Measurements from ENCODE around the gene ZNF865.
A peak's percentile ranks its signal among the peaks of the same experiment; 100 is the strongest.

Gene ZNF865

DNA sequence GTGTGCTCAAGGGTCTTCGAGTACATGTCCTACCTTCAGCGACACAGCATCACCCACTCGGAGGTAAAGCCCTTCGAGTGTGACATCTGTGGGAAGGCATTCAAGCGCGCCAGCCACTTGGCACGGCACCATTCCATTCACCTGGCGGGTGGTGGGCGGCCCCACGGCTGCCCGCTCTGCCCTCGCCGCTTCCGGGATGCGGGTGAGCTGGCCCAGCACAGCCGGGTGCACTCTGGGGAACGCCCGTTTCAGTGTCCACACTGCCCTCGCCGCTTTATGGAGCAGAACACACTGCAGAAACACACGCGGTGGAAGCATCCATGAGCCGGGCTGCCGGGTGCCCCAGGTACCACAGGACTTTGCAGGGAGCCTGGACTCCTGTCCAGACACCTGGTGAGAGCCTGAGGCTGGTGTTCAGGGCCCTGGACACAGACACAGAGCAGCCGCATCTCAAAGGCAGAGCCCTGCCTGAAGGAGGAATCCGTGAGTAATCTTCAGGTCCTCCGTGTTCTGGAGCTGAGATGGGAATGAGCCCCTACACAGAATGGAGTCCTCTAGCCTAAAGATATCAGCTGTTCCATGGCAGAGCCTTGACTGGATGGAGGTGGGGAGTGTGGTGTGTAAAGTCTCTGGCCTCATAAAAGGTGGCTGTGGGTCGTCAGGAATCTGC is 39.5 kb downstream of the ZNF865 start:
- no peak for DNase-seq (ENCODE audit: low spot score)

DNA sequence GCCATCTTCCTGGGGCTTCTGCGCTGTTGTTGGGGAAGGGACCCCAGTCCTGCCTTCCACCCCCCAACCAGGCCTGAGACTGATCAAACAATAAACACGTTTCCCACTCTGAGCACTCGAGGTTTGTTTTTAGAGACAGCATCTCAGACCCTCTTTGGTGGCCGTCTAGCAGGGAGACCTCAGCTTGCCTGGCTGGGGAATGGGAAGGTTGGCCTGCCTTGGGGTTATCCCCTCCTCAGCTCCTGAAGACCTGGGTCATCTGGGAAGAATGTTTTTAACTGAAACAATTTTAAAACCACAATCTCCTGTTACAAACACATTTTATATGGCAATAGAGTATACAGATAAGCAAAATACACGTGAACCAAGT is 40.0 kb downstream of the ZNF865 start:
- DNase-seq (ENCODE audit: low spot score): no peak

DNA sequence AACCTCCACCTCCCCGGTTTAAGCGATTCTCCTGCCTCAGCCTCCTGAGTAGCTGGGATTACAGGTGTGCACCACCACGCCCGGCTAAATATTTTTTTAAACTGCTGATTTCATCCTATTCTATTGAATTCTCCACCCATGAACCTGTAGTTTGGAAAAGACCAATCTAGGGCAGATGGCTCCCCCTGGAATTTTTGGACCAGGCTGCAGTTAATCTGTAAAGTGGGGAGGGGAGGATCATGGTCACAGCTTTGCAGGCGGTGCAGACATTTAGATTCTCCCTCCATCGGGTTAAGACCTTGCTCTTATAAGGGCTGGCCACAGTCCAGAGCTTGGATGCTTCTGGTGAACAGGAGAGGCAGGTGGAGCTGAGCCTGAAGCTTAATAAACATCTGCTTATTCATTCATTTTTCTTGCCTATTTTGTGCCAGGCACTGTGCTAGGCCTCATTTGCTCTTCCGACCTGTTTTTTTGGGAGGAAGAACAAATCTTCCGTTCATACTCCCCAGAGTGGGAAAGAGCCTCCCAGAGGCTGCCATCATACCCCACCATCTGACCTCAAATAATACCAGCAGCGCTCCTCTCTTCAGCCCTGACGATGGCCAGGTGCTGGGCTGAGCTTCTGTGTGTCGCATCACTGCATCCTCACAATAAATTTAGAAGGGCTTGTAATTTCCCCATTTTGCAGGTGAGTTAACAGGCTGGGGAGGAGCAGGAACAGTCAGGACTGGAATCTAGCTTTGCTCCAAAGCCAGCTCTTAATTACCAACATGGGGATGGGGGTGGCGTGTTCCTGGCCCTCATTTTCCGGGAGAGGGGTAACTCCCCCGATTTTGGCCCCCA is 41.7 kb downstream of the ZNF865 start:
- DNase-seq (ENCODE audit: low spot score): no peak

DNA sequence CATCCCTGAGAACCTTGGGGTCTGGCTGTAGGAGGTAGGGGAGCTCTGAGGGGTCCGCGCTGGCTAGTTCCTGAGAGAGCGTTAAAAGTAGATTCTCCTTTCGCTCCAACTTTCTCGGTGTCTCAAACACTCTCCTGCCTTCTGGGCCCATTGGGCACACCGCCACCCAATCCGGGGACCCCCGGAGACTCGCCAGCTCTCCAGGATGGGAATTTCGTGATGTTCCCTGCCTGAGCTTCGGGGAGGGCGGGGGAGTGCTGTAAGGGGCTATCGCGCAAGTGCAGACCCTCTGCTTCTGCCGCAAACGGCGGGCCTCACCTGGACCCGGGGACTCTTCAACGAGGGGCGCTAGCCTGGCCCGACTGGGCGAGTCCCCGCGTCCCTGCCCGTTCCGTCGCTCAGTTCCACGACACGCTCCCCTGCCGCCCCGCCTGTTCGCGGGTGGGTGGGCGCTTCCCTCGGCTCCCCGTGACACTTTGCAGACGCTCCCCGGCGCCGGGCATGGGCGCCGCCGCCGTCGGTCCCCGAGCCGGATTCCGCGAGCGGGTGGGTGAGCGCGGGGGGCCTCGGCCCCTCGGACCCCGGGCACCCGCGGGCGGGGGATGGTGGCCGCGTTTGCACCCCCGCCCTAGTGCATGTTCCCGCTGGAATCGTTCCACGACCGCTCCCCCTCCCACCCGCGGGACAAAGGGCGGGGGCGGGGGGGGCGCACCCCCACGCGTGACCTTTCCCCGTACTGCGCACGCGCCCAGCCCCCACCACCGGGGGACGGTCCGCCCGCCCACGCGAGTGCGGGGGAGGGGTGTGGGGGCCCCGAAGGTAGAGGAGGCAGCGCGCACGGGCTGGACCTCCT is 42.5 kb downstream of the ZNF865 start, which contains the start of gene CCDC106:
CCDC106 (plus strand) TSS at position 481 of the 853 bp plus-strand sequence. CDS start 835 bp downstream, outside the sequence.
- peak; percentile 67 for DNase-seq (ENCODE audit: low spot score)

DNA sequence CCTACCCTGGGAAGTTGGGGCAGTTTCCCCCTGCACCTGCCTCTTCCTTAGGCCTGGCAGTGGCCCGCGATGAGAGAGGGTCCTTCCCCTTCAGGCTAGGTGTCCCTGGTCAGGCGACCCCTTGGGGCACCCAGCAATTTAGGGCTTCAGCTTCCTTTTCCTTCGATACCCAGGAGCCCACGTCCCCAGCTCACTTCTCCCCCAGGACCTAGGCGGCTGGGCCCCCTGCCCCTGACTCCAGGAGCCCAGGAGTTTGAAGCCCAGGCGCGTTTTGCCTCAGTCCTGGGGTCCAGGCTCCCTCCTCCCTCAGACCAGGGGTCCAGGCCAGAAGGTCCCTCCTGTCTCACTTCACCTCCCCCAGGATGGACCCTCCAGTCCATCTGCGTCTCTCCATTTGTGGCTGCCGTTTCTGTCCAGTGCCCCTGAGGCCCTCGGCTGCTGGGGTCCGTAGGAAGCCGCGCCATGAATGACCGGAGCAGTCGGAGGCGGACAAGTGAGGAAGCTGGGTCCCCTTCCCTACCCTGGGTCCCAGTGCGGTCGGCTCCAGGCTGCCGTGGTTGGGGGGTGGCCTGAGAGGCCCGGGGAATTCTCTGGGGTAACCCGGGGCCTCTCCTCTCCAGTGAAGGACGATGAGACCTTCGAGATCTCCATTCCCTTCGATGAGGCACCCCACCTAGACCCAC is 43.3 kb downstream of the ZNF865 start:
- DNase-seq (ENCODE audit: low spot score): no peak

DNA sequence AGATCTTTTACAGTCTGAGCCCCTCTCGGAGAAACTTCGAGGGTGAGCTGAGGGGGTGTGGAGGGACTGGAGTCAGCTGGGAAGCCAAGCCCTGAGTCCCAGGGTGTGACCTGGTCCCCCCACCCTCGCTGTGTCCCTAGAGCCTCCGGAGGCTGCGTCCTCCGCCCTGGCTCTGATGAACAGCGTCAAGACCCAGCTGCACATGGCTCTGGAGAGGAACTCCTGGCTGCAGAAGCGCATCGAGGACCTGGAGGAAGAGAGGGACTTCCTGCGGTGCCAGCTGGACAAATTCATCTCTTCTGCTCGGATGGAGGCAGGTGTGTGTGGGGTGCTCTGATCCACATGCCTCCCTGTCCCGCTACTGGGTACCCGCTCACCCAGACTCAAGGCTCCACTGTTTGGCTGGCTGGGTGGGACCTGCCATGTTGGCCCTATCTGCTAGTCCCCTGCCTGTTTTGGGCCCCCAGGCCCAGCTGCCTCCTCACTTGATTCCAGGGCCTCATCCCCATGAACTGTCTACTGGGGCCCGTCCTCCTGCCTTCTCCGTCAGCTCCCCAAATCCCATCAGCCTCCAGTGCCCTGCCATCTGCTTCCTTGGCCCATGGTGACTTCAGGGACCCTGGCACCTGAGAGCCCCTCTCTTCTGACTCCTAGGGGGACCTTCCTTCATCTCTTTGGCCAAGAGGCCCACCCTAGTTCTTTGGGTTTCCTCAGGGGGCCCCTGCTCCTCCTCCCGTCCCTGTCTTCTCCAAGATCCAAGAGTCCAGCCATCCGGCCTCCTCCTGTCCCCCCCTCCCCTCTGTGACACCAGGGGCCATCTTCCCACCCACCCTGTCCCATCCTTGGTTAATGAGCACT is 44.0 kb downstream of the ZNF865 start:
- DNase-seq (ENCODE audit: low spot score): no peak

DNA sequence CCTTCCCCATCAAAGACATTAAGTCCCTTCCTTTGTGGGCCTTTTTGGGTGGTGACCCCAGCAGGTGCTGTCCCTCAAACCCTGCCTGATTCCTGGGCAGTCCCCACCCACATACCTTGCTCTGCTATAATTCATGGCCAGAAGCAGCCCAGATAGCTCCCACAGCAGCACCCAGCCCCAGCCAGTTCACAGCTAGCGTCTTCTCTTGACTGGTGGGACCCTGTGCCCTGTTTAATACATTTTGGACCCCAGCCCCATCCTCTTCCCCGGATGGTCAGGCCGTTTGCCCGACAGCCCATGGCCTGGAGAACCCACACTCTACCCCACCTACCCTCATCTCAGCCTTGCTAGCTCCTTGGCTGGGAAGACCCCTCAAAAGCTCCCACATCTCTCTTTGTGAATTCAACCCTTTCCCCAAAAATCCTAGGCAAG is 44.7 kb downstream of the ZNF865 start:
- DNase-seq (ENCODE audit: low spot score): no peak

DNA sequence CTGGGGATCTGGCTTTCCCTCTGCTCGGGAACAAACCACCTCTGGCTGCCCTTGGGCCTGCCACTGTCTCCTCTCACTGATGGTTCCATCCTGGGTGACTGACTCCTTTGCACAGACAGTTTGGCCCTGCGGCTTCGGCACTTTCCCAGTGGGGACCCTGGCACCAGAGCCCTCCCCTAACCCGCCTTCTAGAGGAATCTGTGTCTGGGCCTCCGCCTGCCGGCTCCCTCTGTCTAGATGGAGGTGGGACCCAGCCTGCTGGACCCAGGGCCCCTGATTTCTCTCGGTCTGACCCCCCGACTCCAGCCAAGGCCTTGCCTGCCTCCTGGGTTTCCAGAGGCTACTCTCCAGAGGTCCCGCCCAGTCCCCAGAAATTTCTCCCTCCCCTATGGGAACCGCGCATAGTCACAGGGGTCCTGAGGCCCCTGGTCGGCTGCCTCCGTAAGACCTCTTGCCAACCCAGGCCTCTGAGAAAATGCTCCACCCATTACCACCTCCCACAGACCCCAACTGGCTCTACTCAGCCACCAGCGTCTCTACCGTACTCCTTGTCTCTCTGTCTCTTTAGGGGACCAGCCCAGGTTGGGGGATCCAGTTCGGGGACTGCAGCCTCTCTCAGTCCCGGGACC is 45.3 kb downstream of the ZNF865 start:
- no peak for DNase-seq (ENCODE audit: low spot score)

DNA sequence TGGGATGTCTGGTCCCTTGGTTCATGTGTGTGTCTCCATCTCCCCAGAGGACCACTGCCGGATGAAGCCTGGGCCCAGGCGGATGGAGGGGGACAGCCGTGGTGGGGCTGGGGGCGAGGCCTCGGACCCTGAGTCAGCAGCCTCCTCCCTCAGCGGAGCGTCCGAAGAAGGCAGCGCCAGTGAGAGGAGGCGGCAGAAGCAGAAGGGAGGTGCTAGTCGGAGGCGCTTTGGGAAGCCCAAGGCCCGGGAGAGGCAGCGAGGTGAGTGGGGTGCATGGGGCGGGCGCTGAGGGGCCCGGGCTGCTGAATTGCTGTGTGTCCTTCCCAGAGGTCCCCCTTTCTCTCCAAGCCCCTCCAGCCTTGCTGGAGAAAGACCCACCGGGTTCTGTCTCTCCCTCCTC is 45.8 kb downstream of the ZNF865 start:
- DNase-seq (ENCODE audit: low spot score): no peak

DNA sequence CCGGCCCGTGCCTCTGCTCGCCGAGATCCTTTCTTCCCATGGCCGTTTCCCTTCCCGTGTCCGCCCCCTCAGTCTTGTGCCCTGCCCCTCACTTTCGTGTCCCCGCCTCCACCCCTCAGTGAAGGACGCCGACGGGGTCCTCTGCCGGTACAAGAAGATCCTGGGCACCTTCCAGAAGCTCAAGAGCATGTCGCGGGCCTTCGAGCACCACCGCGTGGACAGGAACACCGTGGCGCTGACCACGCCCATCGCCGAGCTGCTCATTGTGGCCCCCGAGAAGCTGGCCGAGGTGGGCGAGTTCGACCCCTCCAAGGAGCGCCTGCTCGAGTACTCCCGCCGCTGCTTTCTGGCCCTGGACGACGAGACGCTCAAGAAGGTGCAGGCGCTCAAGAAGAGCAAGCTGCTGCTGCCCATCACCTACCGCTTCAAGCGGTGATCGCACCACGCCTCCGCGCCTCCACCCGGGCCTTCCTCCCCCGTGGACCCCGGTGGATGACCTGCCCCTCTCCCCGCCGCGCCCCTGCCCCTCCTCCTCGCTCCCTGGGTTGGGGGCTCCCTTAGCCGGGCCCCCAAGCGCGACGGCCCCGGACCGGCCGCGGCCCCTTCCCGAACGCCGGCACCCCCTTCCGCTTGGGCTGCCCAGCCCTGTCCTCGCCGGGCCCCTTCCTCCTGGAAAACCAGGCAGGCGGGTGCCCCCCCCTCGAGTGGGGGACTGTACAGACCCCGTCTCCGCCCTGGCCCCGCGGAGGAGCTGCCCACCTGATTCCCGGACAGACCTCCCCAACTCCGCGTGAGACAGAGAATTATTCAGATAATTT is 47.1 kb downstream of the ZNF865 start:
- no peak for DNase-seq (ENCODE audit: low spot score)

DNA sequence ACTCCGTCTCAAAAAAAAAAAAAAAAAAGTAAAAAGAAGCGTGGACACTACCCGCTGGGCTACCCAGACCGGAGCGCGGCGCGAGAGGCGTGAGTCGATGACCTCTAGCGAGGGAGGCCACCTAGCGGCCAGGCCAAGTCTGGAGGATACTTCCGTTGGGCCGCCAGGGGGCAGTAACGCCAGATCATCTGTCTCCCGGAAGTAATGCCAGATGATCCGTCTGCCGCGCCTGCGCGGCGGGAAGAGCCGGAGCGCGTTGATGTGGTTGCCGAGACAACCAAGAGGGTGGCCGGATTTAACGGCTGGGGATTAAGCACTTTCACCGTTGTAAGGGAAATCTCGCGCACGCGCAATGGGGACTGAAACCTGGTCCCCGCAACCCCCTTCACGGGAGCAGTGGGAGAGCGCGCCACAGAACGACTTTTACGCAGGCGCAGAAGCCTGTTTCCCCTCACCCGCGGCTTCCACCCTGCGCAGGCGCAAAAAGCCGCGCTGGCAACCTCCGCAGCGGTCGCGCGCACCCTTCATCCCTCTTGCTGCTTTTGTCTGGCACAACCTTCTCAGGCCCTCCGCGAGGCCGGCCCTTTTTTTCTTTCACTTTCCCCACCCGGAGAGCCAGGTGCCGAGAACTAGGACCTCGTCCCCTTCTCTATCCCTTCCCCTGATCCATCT is 48.3 kb downstream of the ZNF865 start:
- peak; percentile 98 for DNase-seq (ENCODE audit: low spot score)

DNA sequence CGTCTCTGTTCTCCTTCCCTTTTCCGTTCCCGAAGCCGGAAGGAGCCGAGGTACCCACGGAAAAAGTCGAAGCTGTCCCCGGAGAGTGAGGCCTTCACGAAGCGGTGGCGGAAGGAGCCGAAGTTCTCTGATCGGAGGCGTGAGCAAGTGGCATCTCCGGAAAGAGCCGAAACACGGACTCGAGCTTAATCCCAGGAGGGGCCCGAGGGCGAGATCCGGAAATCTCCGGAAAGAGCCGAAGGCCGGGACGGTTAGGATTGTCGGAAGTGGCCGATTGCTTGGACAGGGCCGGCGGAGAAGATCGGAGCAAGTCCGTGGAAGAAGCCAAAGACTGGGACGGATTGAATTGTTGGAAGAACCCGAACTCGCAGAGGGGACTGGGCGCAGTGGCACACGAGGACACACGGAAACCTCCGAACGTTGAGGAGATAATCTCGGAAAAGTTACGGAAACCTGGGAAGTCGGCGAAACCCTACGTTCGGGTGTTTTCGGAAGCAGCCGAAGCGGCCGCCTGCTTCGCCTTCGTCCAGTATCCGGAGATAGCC is 48.9 kb downstream of the ZNF865 start:
- peak; percentile 94 for DNase-seq (ENCODE audit: low spot score)

DNA sequence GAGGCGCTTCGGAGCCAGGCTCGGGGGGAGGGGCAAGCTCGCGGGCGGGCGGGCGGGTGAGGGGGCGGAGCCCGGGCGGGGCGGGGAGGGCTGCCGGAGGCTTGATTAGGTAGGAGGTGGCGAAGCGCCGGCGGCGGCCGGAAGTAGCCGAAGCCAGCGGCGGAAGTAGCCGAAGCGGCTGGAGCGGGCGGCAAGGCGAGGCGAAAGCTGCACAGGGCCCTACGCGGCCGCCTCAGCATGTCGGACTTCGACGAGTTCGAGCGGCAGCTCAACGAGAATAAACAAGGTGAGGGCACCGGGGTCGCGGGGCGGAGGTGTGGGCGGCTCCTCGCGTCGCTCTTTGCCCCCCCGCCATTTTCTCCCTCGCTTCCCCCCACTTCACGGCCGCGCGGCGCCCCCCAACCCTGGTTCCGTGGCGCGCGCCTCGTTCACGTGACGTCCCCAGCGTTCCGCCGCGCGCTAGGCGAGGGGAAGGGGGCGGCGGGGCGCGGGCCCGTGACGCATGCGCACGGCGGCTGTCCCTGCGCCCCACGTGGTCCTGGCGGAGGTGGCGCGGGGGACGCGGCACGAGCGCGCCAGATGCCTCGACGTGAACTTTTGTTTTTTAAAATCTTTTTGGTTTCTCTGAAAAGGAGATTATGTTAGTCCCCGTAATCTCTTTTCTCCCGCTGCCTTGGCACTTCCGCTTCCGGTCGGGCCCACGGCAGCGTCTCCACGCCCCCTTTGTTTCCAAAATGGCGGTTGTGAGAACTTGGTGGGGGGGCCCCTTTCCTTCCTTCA is 49.6 kb downstream of the ZNF865 start, which contains the start of gene U2AF2:
U2AF2 (plus strand) TSS at position 168 of the 780 bp plus-strand sequence; CDS start at position 238, 70 bp downstream.
- peak; percentile 98 for DNase-seq (ENCODE audit: low spot score)

DNA sequence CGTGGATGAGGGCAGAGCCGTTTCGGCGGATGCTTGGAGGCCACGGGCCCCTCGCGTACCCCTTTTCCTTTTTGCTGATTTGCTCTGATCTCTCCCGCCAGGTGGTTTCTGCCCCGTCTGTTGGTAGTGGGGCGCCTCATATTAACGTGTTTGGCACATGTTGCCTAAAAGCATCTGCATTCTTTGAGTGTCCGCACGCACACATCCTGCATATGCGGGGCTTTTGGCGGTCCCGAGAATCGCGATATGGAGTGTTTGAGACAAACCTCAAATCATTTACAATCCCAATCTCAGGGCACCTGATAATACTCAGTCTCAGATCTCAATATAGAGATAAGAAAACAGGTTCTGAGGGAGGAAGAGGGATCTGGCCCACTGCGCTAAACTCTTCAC is 50.2 kb downstream of the ZNF865 start:
- no peak for DNase-seq (ENCODE audit: low spot score)

DNA sequence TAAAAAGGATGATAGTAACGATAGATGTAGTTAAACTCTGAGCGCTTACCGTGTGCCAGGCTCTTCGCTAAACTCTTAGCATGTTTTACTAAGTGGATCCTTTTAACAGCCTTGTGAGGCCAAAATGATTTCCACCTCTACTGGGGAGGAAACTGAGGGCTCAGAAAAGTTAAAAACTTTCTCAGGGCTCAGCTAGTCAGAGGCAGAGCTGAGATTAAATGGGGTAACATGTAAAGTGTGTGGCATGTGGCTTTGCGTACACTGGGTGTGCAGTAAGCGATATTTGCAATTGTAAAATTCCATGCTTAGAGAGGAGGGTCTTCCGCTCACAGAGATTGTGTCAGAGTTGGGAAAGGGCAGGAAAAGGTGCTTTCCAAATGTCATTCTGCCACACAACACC is 51.1 kb downstream of the ZNF865 start:
- no peak for DNase-seq (ENCODE audit: low spot score)

DNA sequence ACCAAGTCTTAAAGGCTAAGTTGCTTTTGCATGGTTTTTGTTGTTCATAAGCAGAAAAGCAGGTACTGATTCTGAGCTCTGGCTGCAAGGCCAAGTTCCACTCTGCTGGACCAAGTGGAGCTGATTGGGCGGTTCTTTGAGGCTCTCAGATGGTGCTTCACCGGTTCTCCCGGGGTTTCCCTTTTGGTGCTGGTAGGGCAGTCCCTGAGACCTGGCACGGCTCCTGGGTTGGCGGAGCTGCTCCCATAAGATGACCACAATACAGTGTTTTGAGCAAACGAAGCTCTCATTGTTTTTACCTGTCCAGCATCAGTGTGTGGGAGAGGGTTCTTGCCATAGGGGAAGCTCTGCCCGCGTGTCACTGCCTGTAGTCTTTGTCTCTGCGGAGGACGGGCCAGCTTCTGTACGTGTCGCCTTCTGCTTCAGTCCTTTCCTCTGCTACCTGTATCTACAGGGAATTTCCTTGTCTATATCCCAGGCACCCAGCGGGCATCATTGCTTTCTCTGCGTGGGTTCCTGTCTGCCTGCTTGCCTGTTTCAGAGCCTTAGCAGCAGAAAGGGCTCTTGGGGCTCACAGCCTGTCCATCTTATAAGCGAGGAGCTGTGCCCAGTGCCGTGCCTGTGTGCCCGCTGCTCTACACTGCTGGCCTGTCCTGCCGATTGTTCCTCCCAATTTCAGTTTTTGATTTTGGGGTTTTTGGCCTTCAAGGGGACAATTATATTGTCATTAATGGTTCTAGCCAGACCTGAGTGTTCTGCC is 51.7 kb downstream of the ZNF865 start:
- DNase-seq (ENCODE audit: low spot score): no peak

DNA sequence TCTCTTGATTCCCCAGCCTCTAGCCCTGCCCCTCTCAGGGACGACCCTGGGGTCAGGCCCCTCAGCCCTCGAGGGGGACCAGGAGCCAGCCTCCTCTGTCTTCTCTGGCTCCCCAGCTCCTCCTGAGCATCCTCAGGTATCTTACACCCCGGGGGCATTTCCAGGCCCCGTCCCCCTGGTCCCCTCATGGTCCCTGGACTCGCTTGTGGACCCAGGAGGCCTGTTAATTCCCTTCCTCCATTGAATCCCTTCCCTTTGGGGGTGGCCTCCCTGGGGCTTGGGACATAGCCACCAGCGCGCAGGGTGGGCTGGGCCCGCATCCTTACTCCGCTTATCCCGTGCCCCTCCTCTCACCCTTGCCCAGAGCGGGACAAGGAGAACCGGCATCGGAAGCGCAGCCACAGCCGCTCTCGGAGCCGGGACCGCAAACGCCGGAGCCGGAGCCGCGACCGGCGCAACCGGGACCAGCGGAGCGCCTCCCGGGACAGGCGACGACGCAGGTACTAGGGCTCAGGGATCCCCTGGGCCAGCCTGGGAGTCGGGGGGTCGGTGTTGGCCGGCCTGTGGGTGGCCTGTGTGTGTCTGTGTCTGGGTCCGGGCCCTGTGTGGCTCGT is 53.5 kb downstream of the ZNF865 start:
- no peak for DNase-seq (ENCODE audit: low spot score)
